ENCODE data around the gene NRP1.

NRP1 gene

DNA sequence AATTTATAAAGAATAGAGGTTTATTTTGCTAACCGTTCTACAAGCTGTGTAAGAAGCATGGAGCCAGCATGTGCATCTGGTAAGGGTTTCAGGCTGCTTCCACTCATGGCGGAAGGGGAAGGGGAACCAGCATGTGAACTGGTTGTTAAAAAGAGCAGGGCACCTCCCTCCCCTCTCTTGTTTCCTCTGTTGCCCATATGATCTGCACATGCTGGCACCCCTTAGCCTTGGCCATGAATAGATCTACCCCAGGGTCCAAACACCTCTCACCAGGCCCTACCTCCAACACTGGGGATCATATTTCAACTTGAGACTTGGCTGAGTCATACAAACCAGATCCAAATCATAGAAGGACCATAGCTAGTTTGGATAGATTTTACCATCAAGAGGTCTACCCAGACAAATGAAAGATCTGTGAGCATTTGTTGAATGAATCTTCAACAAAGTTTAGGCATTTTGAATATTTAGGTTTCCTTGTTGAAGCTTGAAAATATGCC is 36.0 kb upstream of the NRP1 start:
- Histone ChIP-seq H3K27me3 (ENCODE audit: control insufficient read depth in 1 of 2, insufficient read depth in 2 of 2, low read length in 2 of 2) (no peaks in the 10 kb centered on the region), H3K9ac (ENCODE audit: low read length in 2 of 2) (no peak overlapping the region), H3K4me3 (ENCODE audit: low read length in 2 of 2) (no peak overlapping the region), H3K9me3 (ENCODE audit: control insufficient read depth in 2 of 2, low read length in 2 of 2) (peaks cover 0 to 5% of the 10 kb centered on the region in 2 donors), H3K27ac (ENCODE audit: low read length) (no peak overlapping the region), H3K4me1 (ENCODE audit: control insufficient read depth, insufficient read depth, low read length) (no peaks in the 10 kb centered on the region), H3K36me3 (ENCODE audit: control insufficient read depth in 2 of 2, insufficient read depth in 2 of 2, low read length in 2 of 2) (no peaks in the 10 kb centered on the region)

DNA sequence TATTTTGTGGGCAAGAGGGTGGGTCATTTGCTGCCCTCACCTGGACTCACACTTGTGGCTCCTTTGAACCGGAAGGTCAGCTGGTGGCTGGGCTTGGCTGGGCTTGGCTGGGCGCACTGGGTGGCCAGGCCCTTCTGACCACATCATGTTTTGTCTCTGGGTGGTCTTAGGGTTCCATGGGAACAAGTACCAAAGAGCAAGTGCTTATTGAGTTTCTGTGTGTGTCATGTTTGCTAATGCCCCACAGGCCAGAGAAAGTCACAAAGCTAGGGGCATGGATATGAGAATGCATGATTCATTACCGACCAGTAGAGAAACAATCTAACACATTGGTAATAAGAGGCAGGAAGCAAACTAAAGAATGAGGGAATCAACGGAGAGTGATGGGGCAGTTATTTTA is 33.6 kb upstream of the NRP1 start:
- no peak overlapping the region for H3K27ac ChIP-seq (ENCODE audit: low read length)
- no peak overlapping the region for H3K9ac ChIP-seq (ENCODE audit: low read length in 2 of 2)
- peaks cover 0 to 5% of the 10 kb centered on the region in 2 donors for H3K9me3 ChIP-seq (ENCODE audit: control insufficient read depth in 2 of 2, low read length in 2 of 2)
- no peaks in the 10 kb centered on the region for H3K27me3 ChIP-seq (ENCODE audit: control insufficient read depth in 1 of 2, insufficient read depth in 2 of 2, low read length in 2 of 2)
- no peaks in the 10 kb centered on the region for H3K36me3 ChIP-seq (ENCODE audit: control insufficient read depth in 2 of 2, insufficient read depth in 2 of 2, low read length in 2 of 2)
- H3K4me1 ChIP-seq (ENCODE audit: control insufficient read depth, insufficient read depth, low read length), result no peaks in the 10 kb centered on the region
- no peak overlapping the region for H3K4me3 ChIP-seq (ENCODE audit: low read length in 2 of 2)

DNA sequence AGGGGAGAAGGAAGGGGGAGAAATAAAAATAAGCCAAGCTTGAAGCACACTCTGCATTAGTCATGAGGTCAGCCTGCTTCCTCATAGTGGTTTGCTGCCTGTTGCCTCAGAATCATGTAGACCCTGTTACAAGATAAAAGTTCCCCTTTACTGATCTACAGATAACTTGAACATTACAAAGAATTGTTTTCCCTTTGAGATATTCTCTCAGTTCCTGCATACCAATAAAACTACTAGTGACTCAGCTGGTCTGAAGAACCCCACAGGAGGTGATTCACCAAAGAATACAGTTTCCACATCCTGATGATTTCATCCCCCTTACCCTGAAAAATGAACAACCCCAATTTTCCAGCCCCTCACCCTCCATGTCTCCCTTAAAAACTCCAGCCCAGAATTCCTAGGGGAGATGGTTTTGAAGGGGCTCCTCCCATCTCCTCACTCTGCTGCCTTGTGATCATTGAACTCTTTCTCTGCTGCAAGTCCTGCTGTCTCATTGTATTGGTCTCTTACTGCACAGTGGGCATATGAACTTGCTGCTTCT is 31.5 kb upstream of the NRP1 start:
- H3K4me1 ChIP-seq (ENCODE audit: control insufficient read depth, insufficient read depth, low read length), result no peaks in the 10 kb centered on the region
- no peak overlapping the region for H3K9ac ChIP-seq (ENCODE audit: low read length in 2 of 2)
- no peaks in the 10 kb centered on the region for H3K27me3 ChIP-seq (ENCODE audit: control insufficient read depth in 1 of 2, insufficient read depth in 2 of 2, low read length in 2 of 2)
- H3K9me3 ChIP-seq (ENCODE audit: control insufficient read depth in 2 of 2, low read length in 2 of 2), result peaks cover 0 to 5% of the 10 kb centered on the region in 2 donors
- H3K4me3 ChIP-seq (ENCODE audit: low read length in 2 of 2), result no peak overlapping the region
- H3K27ac ChIP-seq (ENCODE audit: low read length), result no peak overlapping the region
- H3K36me3 ChIP-seq (ENCODE audit: control insufficient read depth in 2 of 2, insufficient read depth in 2 of 2, low read length in 2 of 2), result no peaks in the 10 kb centered on the region

DNA sequence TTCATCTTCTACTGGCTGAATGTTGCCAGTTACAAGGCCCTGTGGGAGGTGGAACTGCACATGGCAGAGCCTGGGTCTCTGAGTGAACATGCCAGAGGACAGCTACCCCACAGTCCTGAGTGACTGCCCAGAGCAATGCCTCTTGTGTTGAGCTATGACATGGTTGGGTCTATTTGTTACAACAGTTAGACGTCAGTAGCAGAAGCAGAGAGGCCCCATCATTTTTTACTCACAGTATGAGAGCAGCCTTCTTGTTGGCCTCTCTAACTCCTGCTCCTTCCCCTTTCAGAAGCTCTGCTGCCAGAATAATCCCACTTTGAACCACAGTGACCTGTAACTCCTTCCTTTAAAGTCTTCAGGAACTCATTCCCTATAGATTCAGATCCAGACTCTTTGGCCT is 30.8 kb upstream of the NRP1 start:
- Histone ChIP-seq H3K9ac (ENCODE audit: low read length in 2 of 2) (no peak overlapping the region), H3K27ac (ENCODE audit: low read length) (no peak overlapping the region), H3K9me3 (ENCODE audit: control insufficient read depth in 2 of 2, low read length in 2 of 2) (peaks cover 0 to 5% of the 10 kb centered on the region in 2 donors), H3K27me3 (ENCODE audit: control insufficient read depth in 1 of 2, insufficient read depth in 2 of 2, low read length in 2 of 2) (no peaks in the 10 kb centered on the region), H3K36me3 (ENCODE audit: control insufficient read depth in 2 of 2, insufficient read depth in 2 of 2, low read length in 2 of 2) (no peaks in the 10 kb centered on the region), H3K4me3 (ENCODE audit: low read length in 2 of 2) (no peak overlapping the region), H3K4me1 (ENCODE audit: control insufficient read depth, insufficient read depth, low read length) (no peaks in the 10 kb centered on the region)

DNA sequence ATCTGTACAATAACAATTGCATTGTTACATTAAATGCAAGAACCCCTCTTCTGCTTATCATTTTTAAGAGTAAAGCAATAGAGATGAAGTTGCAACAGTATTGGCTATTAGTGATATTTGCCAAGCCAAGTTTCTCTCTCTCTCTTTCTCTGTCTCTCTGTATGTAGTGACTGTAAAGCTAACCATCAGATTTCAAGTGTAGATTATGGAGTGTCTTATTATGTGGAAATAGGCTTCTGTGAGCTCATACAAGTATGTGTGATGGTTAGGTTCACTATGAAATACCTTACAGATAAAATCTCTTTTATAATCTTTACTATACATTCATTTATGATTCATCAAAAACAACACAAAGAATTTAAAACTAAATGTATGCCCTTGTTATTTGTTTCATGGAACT is 28.6 kb upstream of the NRP1 start:
- no peaks in the 10 kb centered on the region for H3K36me3 ChIP-seq (ENCODE audit: control insufficient read depth in 2 of 2, insufficient read depth in 2 of 2, low read length in 2 of 2)
- H3K9ac ChIP-seq (ENCODE audit: low read length in 2 of 2), result no peak overlapping the region
- no peak overlapping the region for H3K4me3 ChIP-seq (ENCODE audit: low read length in 2 of 2)
- peaks cover 0 to 5% of the 10 kb centered on the region in 2 donors for H3K9me3 ChIP-seq (ENCODE audit: control insufficient read depth in 2 of 2, low read length in 2 of 2)
- H3K4me1 ChIP-seq (ENCODE audit: control insufficient read depth, insufficient read depth, low read length), result no peaks in the 10 kb centered on the region
- H3K27me3 ChIP-seq (ENCODE audit: control insufficient read depth in 1 of 2, insufficient read depth in 2 of 2, low read length in 2 of 2), result no peaks in the 10 kb centered on the region
- no peak overlapping the region for H3K27ac ChIP-seq (ENCODE audit: low read length)

DNA sequence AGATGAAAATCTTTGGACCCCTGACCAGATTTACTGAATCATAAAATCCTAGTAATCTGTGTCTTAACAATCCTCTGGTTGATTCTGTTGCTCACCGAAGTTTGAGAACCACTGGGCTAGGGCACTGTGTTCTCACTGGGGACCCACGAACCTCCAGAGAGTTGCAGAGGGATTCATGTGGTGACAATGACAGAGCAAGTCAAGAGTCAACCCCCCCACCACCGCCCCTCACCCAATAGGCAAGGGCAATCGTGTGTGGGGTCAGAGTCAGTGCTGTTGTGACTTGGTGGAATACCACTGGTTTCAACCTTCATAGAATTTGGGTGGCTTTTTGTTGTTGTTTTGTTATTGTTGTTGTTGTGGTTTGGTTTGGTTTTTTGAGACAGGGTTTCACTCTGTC is 23.5 kb upstream of the NRP1 start:
- Histone ChIP-seq H3K9me3 (ENCODE audit: control insufficient read depth in 2 of 2, low read length in 2 of 2) (no peaks in the 10 kb centered on the region), H3K9ac (ENCODE audit: low read length in 2 of 2) (no peak overlapping the region), H3K27me3 (ENCODE audit: control insufficient read depth in 1 of 2, insufficient read depth in 2 of 2, low read length in 2 of 2) (no peaks in the 10 kb centered on the region), H3K4me3 (ENCODE audit: low read length in 2 of 2) (no peak overlapping the region), H3K4me1 (ENCODE audit: control insufficient read depth, insufficient read depth, low read length) (no peaks in the 10 kb centered on the region), H3K36me3 (ENCODE audit: control insufficient read depth in 2 of 2, insufficient read depth in 2 of 2, low read length in 2 of 2) (no peaks in the 10 kb centered on the region), H3K27ac (ENCODE audit: low read length) (no peak overlapping the region)

DNA sequence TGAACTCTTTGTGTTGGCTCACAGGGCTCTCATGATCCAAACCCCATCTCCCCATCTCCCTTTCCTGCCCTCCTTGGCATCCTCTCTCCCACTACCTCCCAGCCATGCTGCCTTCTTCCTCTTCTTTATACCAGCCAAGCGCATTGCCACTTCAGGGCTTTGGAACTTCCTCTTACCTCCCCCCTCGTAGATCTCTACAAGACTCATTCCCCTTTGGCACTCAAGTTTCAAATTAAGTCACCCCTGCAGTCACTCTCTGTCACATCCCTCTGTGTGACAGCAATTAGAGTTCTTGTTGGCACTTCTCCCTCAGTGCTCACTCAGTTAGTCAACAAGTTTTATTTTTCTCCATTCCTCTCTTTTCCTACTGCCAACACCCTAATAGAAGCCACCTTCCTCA is 20.8 kb upstream of the NRP1 start:
- Histone ChIP-seq H3K4me3 (ENCODE audit: low read length in 2 of 2) (no peak overlapping the region), H3K27ac (ENCODE audit: low read length) (no peak overlapping the region), H3K9ac (ENCODE audit: low read length in 2 of 2) (no peak overlapping the region), H3K4me1 (ENCODE audit: control insufficient read depth, insufficient read depth, low read length) (no peaks in the 10 kb centered on the region), H3K9me3 (ENCODE audit: control insufficient read depth in 2 of 2, low read length in 2 of 2) (no peaks in the 10 kb centered on the region), H3K27me3 (ENCODE audit: control insufficient read depth in 1 of 2, insufficient read depth in 2 of 2, low read length in 2 of 2) (no peaks in the 10 kb centered on the region), H3K36me3 (ENCODE audit: control insufficient read depth in 2 of 2, insufficient read depth in 2 of 2, low read length in 2 of 2) (no peaks in the 10 kb centered on the region)

DNA sequence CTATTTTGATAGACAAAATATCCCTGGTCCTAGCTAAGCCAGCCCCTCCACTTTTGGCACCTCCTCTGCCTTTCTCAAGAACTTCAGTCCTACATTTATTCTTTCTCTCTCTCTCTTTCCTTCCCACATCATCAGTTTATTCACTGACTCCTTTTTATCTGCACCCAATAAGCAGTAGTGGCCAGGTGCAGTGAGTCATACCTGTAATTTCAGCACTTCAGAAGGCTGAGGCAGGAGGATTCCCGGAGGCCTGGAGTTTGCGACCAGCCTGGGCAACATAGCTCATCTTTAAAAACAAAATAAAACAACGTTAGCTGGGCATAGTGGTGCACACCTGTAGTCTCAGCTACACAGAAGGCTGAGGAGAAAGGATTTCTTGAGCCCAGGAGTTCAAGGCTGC is 19.4 kb upstream of the NRP1 start:
- Histone ChIP-seq H3K4me3 (ENCODE audit: low read length in 2 of 2) (no peak overlapping the region), H3K27me3 (ENCODE audit: control insufficient read depth in 1 of 2, insufficient read depth in 2 of 2, low read length in 2 of 2) (no peaks in the 10 kb centered on the region), H3K9me3 (ENCODE audit: control insufficient read depth in 2 of 2, low read length in 2 of 2) (no peaks in the 10 kb centered on the region), H3K27ac (ENCODE audit: low read length) (no peak overlapping the region), H3K4me1 (ENCODE audit: control insufficient read depth, insufficient read depth, low read length) (no peaks in the 10 kb centered on the region), H3K9ac (ENCODE audit: low read length in 2 of 2) (no peak overlapping the region), H3K36me3 (ENCODE audit: control insufficient read depth in 2 of 2, insufficient read depth in 2 of 2, low read length in 2 of 2) (no peaks in the 10 kb centered on the region)

DNA sequence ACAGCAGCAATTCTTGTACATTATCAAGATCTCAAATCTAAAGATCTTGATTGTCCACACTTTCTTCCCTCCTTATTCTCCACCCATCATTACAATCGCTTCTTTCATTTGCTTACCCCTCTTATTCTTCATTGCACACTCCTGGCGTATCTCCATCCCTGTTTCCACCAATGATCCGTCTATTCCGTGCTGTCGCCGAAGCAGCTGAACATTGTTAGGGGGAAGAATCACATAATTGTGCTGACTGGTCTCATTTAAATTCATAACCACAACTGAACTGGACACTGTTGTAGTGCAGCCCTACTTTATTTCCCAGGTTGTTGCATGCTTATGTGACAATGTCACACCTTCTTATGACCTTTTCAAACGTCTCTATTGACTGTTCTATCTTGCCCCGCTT is 18.9 kb upstream of the NRP1 start:
- H3K9ac ChIP-seq (ENCODE audit: low read length in 2 of 2), result no peak overlapping the region
- no peaks in the 10 kb centered on the region for H3K27me3 ChIP-seq (ENCODE audit: control insufficient read depth in 1 of 2, insufficient read depth in 2 of 2, low read length in 2 of 2)
- H3K36me3 ChIP-seq (ENCODE audit: control insufficient read depth in 2 of 2, insufficient read depth in 2 of 2, low read length in 2 of 2), result no peaks in the 10 kb centered on the region
- H3K4me1 ChIP-seq (ENCODE audit: control insufficient read depth, insufficient read depth, low read length), result no peaks in the 10 kb centered on the region
- no peak overlapping the region for H3K27ac ChIP-seq (ENCODE audit: low read length)
- no peak overlapping the region for H3K4me3 ChIP-seq (ENCODE audit: low read length in 2 of 2)
- H3K9me3 ChIP-seq (ENCODE audit: control insufficient read depth in 2 of 2, low read length in 2 of 2), result no peaks in the 10 kb centered on the region

DNA sequence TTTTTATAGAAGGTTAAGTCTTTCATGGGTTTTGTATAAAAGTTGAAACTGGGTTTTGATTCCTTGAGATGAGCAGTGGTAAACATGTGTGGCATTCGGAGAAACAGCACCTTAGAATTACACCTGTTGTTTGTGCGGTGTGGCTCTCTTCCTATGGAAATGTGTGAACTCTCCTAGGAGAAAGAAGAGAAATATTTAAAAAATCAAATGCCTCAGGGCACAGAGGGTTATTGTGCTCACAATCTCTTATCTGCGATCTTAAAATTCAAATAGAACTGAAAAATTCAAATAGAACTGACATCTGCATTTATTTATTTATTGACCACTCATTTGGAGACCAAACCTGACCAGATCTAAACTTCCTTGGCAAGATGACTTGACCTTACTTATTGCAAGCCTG is 18.1 kb upstream of the NRP1 start:
- H3K9me3 ChIP-seq (ENCODE audit: control insufficient read depth in 2 of 2, low read length in 2 of 2), result no peaks in the 10 kb centered on the region
- H3K27ac ChIP-seq (ENCODE audit: low read length), result no peak overlapping the region
- no peak overlapping the region for H3K4me3 ChIP-seq (ENCODE audit: low read length in 2 of 2)
- H3K36me3 ChIP-seq (ENCODE audit: control insufficient read depth in 2 of 2, insufficient read depth in 2 of 2, low read length in 2 of 2), result no peaks in the 10 kb centered on the region
- no peaks in the 10 kb centered on the region for H3K27me3 ChIP-seq (ENCODE audit: control insufficient read depth in 1 of 2, insufficient read depth in 2 of 2, low read length in 2 of 2)
- no peaks in the 10 kb centered on the region for H3K4me1 ChIP-seq (ENCODE audit: control insufficient read depth, insufficient read depth, low read length)
- no peak overlapping the region for H3K9ac ChIP-seq (ENCODE audit: low read length in 2 of 2)

DNA sequence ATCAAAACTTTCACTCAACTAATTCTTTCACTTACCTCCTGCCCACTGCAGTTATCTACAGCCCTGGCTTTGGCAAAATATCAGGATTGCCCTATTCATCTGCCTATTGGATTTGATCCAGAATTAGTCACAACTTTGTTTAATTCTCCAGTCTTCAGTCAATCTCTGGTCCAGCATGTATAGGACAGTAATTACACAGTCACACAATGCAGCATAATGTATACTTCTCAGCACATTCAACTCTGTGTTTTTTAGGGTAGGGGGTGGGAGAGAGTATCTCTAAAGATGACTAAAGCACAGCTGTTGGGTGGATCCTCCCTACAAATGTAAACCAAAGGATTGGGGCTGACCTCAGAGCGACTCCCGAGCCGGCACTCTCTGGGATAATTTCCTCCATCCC is 17.7 kb upstream of the NRP1 start:
- Histone ChIP-seq H3K27me3 (ENCODE audit: control insufficient read depth in 1 of 2, insufficient read depth in 2 of 2, low read length in 2 of 2) (no peaks in the 10 kb centered on the region), H3K27ac (ENCODE audit: low read length) (no peak overlapping the region), H3K9me3 (ENCODE audit: control insufficient read depth in 2 of 2, low read length in 2 of 2) (no peaks in the 10 kb centered on the region), H3K4me3 (ENCODE audit: low read length in 2 of 2) (no peak overlapping the region), H3K36me3 (ENCODE audit: control insufficient read depth in 2 of 2, insufficient read depth in 2 of 2, low read length in 2 of 2) (no peaks in the 10 kb centered on the region), H3K9ac (ENCODE audit: low read length in 2 of 2) (no peak overlapping the region), H3K4me1 (ENCODE audit: control insufficient read depth, insufficient read depth, low read length) (no peaks in the 10 kb centered on the region)
